H1 (cell line): ENCODE measurements around the gene ZDHHC20. TPM values are rescaled to one million over a fixed set of nuclear protein-coding genes. Genes with fewer than 3 reads are reported as not detected.

Experiments used
- CTCF ChIA-PET: fragments of 300-600 bp; sonication (Branson Sonifier 250); formaldehyde crosslinking; loops from one replicate; lab custom pipeline; 2021; ENCODE audit not compliant: partially characterized antibody; lab: Charles Lee
- POLR2A ChIA-PET: fragments of 300-600 bp; sonication (Branson Sonifier 250); formaldehyde crosslinking; loops from one replicate; lab custom pipeline; 2021; ENCODE audit warnings: inconsistent platforms; ENCODE audit not compliant: partially characterized antibody; lab: Charles Lee
- DNase-seq, 2 experiments: peaks; one replicate each; pipeline versions ENCODE4 v3.0.0 to v3.0.0-alpha.2; 2010 to 2022; ENCODE audit warnings: low spot score in 2 of 2, low read depth in 1 of 2, mixed read lengths in 1 of 2
- FAIRE-seq: peaks from 2 replicates; lab custom pipeline; 2011; peaks lifted over from hg19 to GRCh38; lab: Jason Lieb, UNC
- H2AFZ ChIP-seq: 2 replicates; pipeline ENCODE4 v1.8.1; 2012; ENCODE audit warnings: low read length, inconsistent platforms
- H2AK5ac ChIP-seq: 2 replicates; pipeline ENCODE4 v1.6.1; 2013; ENCODE audit warnings: low read depth, low read length
- H2BK120ac ChIP-seq: replicated peaks from 2 replicates; pipeline ENCODE3; 2013; ENCODE audit warnings: low read depth, low read length, inconsistent platforms
- H2BK12ac ChIP-seq: 2 replicates; pipeline ENCODE4 v1.6.1; 2013; ENCODE audit warnings: low read depth, low read length
- H2BK15ac ChIP-seq: 2 replicates; pipeline ENCODE4 v1.6.1; 2013; ENCODE audit warnings: low read length
- H2BK20ac ChIP-seq: 2 replicates; pipeline ENCODE4 v1.6.1; 2013; ENCODE audit warnings: low read length
- H2BK5ac ChIP-seq: 2 replicates; pipeline ENCODE4 v1.6.1; 2013; ENCODE audit warnings: low read depth, low read length
- H3K14ac ChIP-seq: 2 replicates; pipeline ENCODE4 v1.6.1; 2013; ENCODE audit warnings: inconsistent platforms; ENCODE audit not compliant: insufficient read length
- H3K18ac ChIP-seq: 2 replicates; pipeline ENCODE4 v1.6.1; 2013; ENCODE audit warnings: low read length; ENCODE audit errors: extremely low read depth
- H3K23ac ChIP-seq: 2 replicates; pipeline ENCODE4 v1.6.1; 2013; ENCODE audit warnings: inconsistent platforms; ENCODE audit not compliant: insufficient read length
- H3K23me2 ChIP-seq: 2 replicates; pipeline ENCODE4 v1.6.1; 2013; ENCODE audit warnings: low read depth, low read length
- H3K27ac ChIP-seq: 2 replicates; pipeline ENCODE4 v1.6.1; 2011; ENCODE audit warnings: low read depth, low read length, inconsistent platforms
- H3K27me3 ChIP-seq, 4 experiments: replicated peaks in 1 of 4; 1 replicate in 1 of 4; 2 replicates in 3 of 4; pipeline versions ENCODE4 v1.6.1 to v1.8.1; 2011 to 2013; ENCODE audit warnings: low read length in 3 of 4, mild to moderate bottlenecking in 3 of 4, inconsistent platforms in 2 of 4, mixed read lengths in 2 of 4, moderate library complexity in 1 of 4; ENCODE audit not compliant: control insufficient read depth in 3 of 4, insufficient read depth in 3 of 4; ENCODE audit errors: extremely low read depth in 1 of 4
- H3K36me3 ChIP-seq, 4 experiments: 2 replicates each; pipeline versions ENCODE4 v1.6.1 to v1.8.1; 2011 to 2013; ENCODE audit warnings: mild to moderate bottlenecking in 4 of 4, low read length in 3 of 4, moderate library complexity in 2 of 4, control low read depth in 1 of 4, inconsistent platforms in 1 of 4; ENCODE audit not compliant: insufficient read depth in 4 of 4, control insufficient read depth in 2 of 4
- H3K4ac ChIP-seq: replicated peaks from 2 replicates; pipeline ENCODE3; 2013; ENCODE audit warnings: low read length, low read depth, mixed read lengths, inconsistent platforms; ENCODE audit not compliant: insufficient read length
- H3K4me1 ChIP-seq, 4 experiments: replicated peaks in 1 of 4; 1 replicate in 1 of 4; 2 replicates in 3 of 4; pipeline versions ENCODE4 v1.6.1 to v1.8.1; 2011 to 2013; ENCODE audit warnings: low read length in 3 of 4, inconsistent platforms in 2 of 4, mixed read lengths in 1 of 4; ENCODE audit not compliant: insufficient read depth in 4 of 4, control insufficient read depth in 3 of 4
- H3K4me2 ChIP-seq, 2 experiments: 2 replicates each; pipeline versions ENCODE4 v1.6.1 to v1.8.1; 2011 to 2013; ENCODE audit warnings: low read depth in 2 of 2, low read length in 2 of 2, control low read depth in 1 of 2, inconsistent platforms in 1 of 2, mild to moderate bottlenecking in 1 of 2; ENCODE audit not compliant: insufficient read depth in 1 of 2
- H3K4me3 ChIP-seq, 4 experiments: fragments of 200-600, 300-600 bp in 1 of 4; sonication (generic), shearing (Covaris generic), sonication (Bioruptor Twin) in 1 of 4; 2 replicates each; pipeline versions ENCODE4 v1.5.1 to v1.8.1; 2011 to 2016; ENCODE audit warnings: low read length in 4 of 4, low read depth in 3 of 4, control low read depth in 2 of 4, inconsistent platforms in 2 of 4, mild to moderate bottlenecking in 2 of 4, mixed read lengths in 1 of 4, moderate library complexity in 1 of 4; ENCODE audit not compliant: insufficient read depth in 2 of 4; ENCODE audit errors: extremely low read depth in 1 of 4
- H3K56ac ChIP-seq: replicated peaks from 2 replicates; pipeline ENCODE3; 2013; ENCODE audit warnings: low read depth, mild to moderate bottlenecking, mixed read lengths, low read length, inconsistent platforms; ENCODE audit not compliant: insufficient read length
- H3K79me1 ChIP-seq: 2 replicates; pipeline ENCODE4 v1.6.1; 2013; ENCODE audit warnings: low read depth, low read length, control low read depth
- H3K79me2 ChIP-seq, 2 experiments: 2 replicates each; pipeline versions ENCODE4 v1.6.1 to v1.8.1; 2012 to 2013; ENCODE audit warnings: low read length in 2 of 2, mild to moderate bottlenecking in 2 of 2, inconsistent platforms in 1 of 2; ENCODE audit not compliant: insufficient read depth in 2 of 2, control insufficient read depth in 1 of 2
- H3K9ac ChIP-seq, 4 experiments: replicated peaks in 1 of 4; 1 replicate in 1 of 4; 2 replicates in 3 of 4; pipeline versions ENCODE4 v1.6.1 to v1.8.1; 2011 to 2013; ENCODE audit warnings: low read depth in 3 of 4, low read length in 3 of 4, control low read depth in 2 of 4, mild to moderate bottlenecking in 2 of 4, moderate library complexity in 2 of 4, inconsistent platforms in 1 of 4; ENCODE audit errors: extremely low read depth in 1 of 4
- H3K9me3 ChIP-seq, 2 experiments: 2 replicates each; pipeline versions ENCODE4 v1.6.1 to v1.8.1; 2012 to 2013; ENCODE audit warnings: mild to moderate bottlenecking in 2 of 2, moderate library complexity in 2 of 2, control low read depth in 1 of 2, inconsistent platforms in 1 of 2, low read depth in 1 of 2, low read length in 1 of 2, mixed read lengths in 1 of 2; ENCODE audit not compliant: insufficient read depth in 2 of 2
- H4K20me1 ChIP-seq, 2 experiments: replicated peaks in 1 of 2; 2 replicates each; pipeline versions ENCODE3 to v1.8.1; 2011 to 2013; ENCODE audit warnings: inconsistent platforms in 2 of 2, low read length in 2 of 2, mild to moderate bottlenecking in 1 of 2; ENCODE audit not compliant: insufficient read depth in 2 of 2, control insufficient read depth in 1 of 2
- H4K5ac ChIP-seq: 2 replicates; pipeline ENCODE4 v1.6.1; 2013; ENCODE audit warnings: low read length, low read depth, mixed read lengths, inconsistent platforms; ENCODE audit not compliant: insufficient read length
- H4K8ac ChIP-seq: 2 replicates; pipeline ENCODE4 v1.8.0; 2013; ENCODE audit warnings: mild to moderate bottlenecking, moderate library complexity, low read length, inconsistent platforms; ENCODE audit not compliant: insufficient read depth; ENCODE audit errors: extremely low read depth
- H4K91ac ChIP-seq: replicated peaks from 2 replicates; pipeline ENCODE3; 2013; ENCODE audit warnings: low read length, mixed read lengths, inconsistent platforms; ENCODE audit not compliant: insufficient read length
- E2F6 ChIP-seq: IDR thresholded peaks from 2 replicates; pipeline ENCODE4 v1.6.1; 2012; ENCODE audit warnings: inconsistent platforms
- SRF ChIP-seq: IDR thresholded peaks from 2 replicates; pipeline ENCODE4 v1.6.1; 2011; ENCODE audit warnings: mild to moderate bottlenecking, low read depth, low read length, moderate library complexity
- WGBS, 2 experiments: shearing (Covaris generic) in 1 of 2; methylation state at CpG; one replicate each; pipeline versions ENCODE4 v1.1.6 to v1.1.7; 2013 to 2015; ENCODE audit warnings: low lambda C conversion rate in 2 of 2, mixed read lengths in 2 of 2, inconsistent platforms in 1 of 2, low coverage in 1 of 2, missing lambda C conversion rate in 1 of 2; ENCODE audit not compliant: insufficient replicate concordance in 2 of 2, insufficient coverage in 1 of 2, insufficient read length in 1 of 2; ENCODE audit errors: extremely low coverage in 1 of 2, missing lambda C conversion rate in 1 of 2; 5-methylcytosine and 5-hydroxymethylcytosine counted together
- polyA plus RNA-seq, 7 experiments: library from polyadenylated mRNA; depleted of rRNA in 3 of 7; stranded (reverse) in 5 of 7; unstranded in 2 of 7; fragments of >200 nt in 5 of 7; fragments of 200-250 nt in 2 of 7; gene quantifications; 1 replicate in 5 of 7; 2 replicates in 1 of 7; 4 replicates in 1 of 7; pipeline versions ENCODE4 v1.2.1 to v1.2.3, GENCODE V29; 2011 to 2013; ENCODE audit warnings: missing spikeins in 2 of 7, mixed read lengths in 2 of 7
- total RNA-seq: library from RNA; stranded (reverse); fragmentation: NEBNext Ultra II Directional; extraction: Animal tissue kit (Norgen Biotek cat#: 25700); gene quantifications from 2 replicates; pipeline ENCODE4 v1.2.1, GENCODE V29; 2021
- TF ChIP-seq, protein P1 (sequence below): IDR thresholded peaks from 2 replicates; pipeline ENCODE4 v1.6.1; 2012; ENCODE audit warnings: inconsistent platforms

ZDHHC20 gene
- total and polyA plus RNA-seq, 2 of the 8 experiments (the other 6 are each of a cell fraction or from before 2014, with no cell fraction given), result 16.4 to 89.0 TPM

- Histone ChIP-seq H3K23ac (no peak overlapping the region), H3K14ac (no peak overlapping the region), H4K91ac (no peak overlapping the region), H3K27ac (no peak overlapping the region), H3K9ac (no peak overlapping the region), H3K4me1 (peaks cover 3 to 18% (median 14%) of the 10 kb centered on the region in 4 experiments), H3K79me1 (no peaks in the 10 kb centered on the region), H4K8ac (no peak overlapping the region), H3K18ac (no peak overlapping the region), H3K4me3 (no peak overlapping the region), H3K36me3 (no peaks in the 10 kb centered on the region), H2BK15ac (no peak overlapping the region), H3K23me2 (no peaks in the 10 kb centered on the region), H2BK5ac (no peak overlapping the region), H4K20me1 (no peaks in the 10 kb centered on the region), H2BK12ac (no peak overlapping the region; the same call in 1 of the 2 replicates), H2AK5ac (no peak overlapping the region), H4K5ac (no peak overlapping the region), H2AFZ (no peak overlapping the region), H3K4me2 (no peak overlapping the region), H2BK120ac (no peak overlapping the region), H3K4ac (no peak overlapping the region), H3K56ac (no peak overlapping the region), H3K9me3 (no peaks in the 10 kb centered on the region), H3K27me3 (no peaks in the 10 kb centered on the region; a peak in 1 of 7 replicates), H3K79me2 (no peaks in the 10 kb centered on the region), H2BK20ac (no peak overlapping the region)
- ChIA-PET CTCF (interaction anchor here (0.6 kb wide), 1 partner anchor 38 kb away, joined by 3 read pairs; no protein-coding TSS in a partner anchor), POLR2A (interaction anchor here (0.8 to 6.3 kb wide), 4 partner anchors 9 to 262 kb away, joined by 3 to 68 read pairs (median 4); partner anchors contain the start of gene MICU2)
- FAIRE-seq (no peak), DNase-seq (no peak)
- 89% methylated on average over 19 of the region's 19 CpGs; no CpG with 5 or more reads in 1 of the 2 experiments for WGBS, 2 experiments
- peak; percentile 79 for TF ChIP-seq E2F6
- TF ChIP-seq SRF, result no peak
- TF ChIP-seq, protein P1, sequence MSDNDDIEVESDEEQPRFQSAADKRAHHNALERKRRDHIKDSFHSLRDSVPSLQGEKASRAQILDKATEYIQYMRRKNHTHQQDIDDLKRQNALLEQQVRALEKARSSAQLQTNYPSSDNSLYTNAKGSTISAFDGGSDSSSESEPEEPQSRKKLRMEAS, result peak; percentile 63; the same call in 1 of the 2 replicates
Measured at GRCh38 chr13:21341637-21342422, 117.3 kb downstream of the ZDHHC20 start.
